H9 (cell line): ENCODE measurements around the gene HES3. TPM values are rescaled to one million over a fixed set of nuclear protein-coding genes. Genes with fewer than 3 reads are reported as not detected.

Source experiments
- DNase-seq: peaks from one replicate; pipeline ENCODE4 v3.0.0-alpha.2; 2017
- H2AFZ ChIP-seq: one replicate; pipeline ENCODE4 v1.6.1; 2013; ENCODE audit warnings: mild to moderate bottlenecking, low read length, control low read depth, moderate library complexity
- H2AK5ac ChIP-seq: 2 replicates; pipeline ENCODE4 v1.6.1; 2013; ENCODE audit warnings: low read length, control low read depth, mixed read lengths; ENCODE audit not compliant: insufficient read length
- H2BK120ac ChIP-seq: one replicate; pipeline ENCODE4 v1.6.1; 2013; ENCODE audit warnings: low read depth, mild to moderate bottlenecking, low read length, control low read depth, inconsistent platforms; ENCODE audit not compliant: poor library complexity, severe bottlenecking
- H2BK12ac ChIP-seq: 2 replicates; pipeline ENCODE4 v1.6.1; 2013; ENCODE audit warnings: low read length, control low read depth, mixed read lengths, low read depth; ENCODE audit not compliant: insufficient read length
- H2BK15ac ChIP-seq: 2 replicates; pipeline ENCODE4 v1.6.1; 2013; ENCODE audit warnings: low read depth, low read length, control low read depth
- H2BK20ac ChIP-seq: one replicate; pipeline ENCODE4 v1.6.1; 2013; ENCODE audit warnings: low read depth, mild to moderate bottlenecking, low read length, control low read depth, inconsistent platforms; ENCODE audit not compliant: poor library complexity, severe bottlenecking
- H2BK5ac ChIP-seq: 2 replicates; pipeline ENCODE4 v1.6.1; 2013; ENCODE audit warnings: low read length, control low read depth, mixed read lengths; ENCODE audit not compliant: insufficient read length
- H3K14ac ChIP-seq: 2 replicates; pipeline ENCODE4 v1.6.1; 2013; ENCODE audit warnings: low read length, control low read depth; ENCODE audit not compliant: insufficient read depth
- H3K18ac ChIP-seq: 2 replicates; pipeline ENCODE4 v1.6.1; 2013; ENCODE audit warnings: low read depth, mild to moderate bottlenecking, mixed read lengths, low read length, control low read depth; ENCODE audit not compliant: insufficient read length
- H3K23ac ChIP-seq: 2 replicates; pipeline ENCODE4 v1.6.1; 2013; ENCODE audit warnings: low read length, control low read depth, mixed read lengths, low read depth; ENCODE audit not compliant: insufficient read length
- H3K23me2 ChIP-seq: 2 replicates; pipeline ENCODE4 v1.6.1; 2013; ENCODE audit warnings: low read depth, mild to moderate bottlenecking, mixed read lengths, low read length, control low read depth; ENCODE audit not compliant: insufficient read length, poor library complexity, severe bottlenecking
- H3K27ac ChIP-seq: 2 replicates; pipeline ENCODE4 v1.5.1; 2013; ENCODE audit warnings: low read length, control low read depth, mixed read lengths, low read depth; ENCODE audit not compliant: insufficient read length
- H3K27me3 ChIP-seq: 2 replicates; pipeline ENCODE4 v1.6.1; 2013; ENCODE audit warnings: low read length, control low read depth, inconsistent platforms; ENCODE audit not compliant: insufficient read depth
- H3K4ac ChIP-seq: 2 replicates; pipeline ENCODE4 v1.6.1; 2013; ENCODE audit warnings: low read depth, mild to moderate bottlenecking, control low read depth, inconsistent platforms, low read length, moderate library complexity
- H3K4me1 ChIP-seq: 2 replicates; pipeline ENCODE4 v1.6.1; 2013; ENCODE audit warnings: low read length, control low read depth, inconsistent platforms; ENCODE audit not compliant: insufficient read depth
- H3K4me2 ChIP-seq: 2 replicates; pipeline ENCODE4 v1.6.1; 2013; ENCODE audit warnings: low read length, control low read depth, mixed read lengths; ENCODE audit not compliant: insufficient read length, insufficient read depth
- H3K56ac ChIP-seq: 2 replicates; pipeline ENCODE4 v1.6.1; 2013; ENCODE audit warnings: low read depth, mild to moderate bottlenecking, mixed read lengths, low read length, control low read depth; ENCODE audit not compliant: insufficient read length
- H3K79me1 ChIP-seq: 2 replicates; pipeline ENCODE4 v1.6.1; 2013; ENCODE audit warnings: low read depth, mild to moderate bottlenecking, moderate library complexity, low read length, control low read depth, inconsistent platforms; ENCODE audit not compliant: insufficient read depth, poor library complexity, severe bottlenecking
- H3K79me2 ChIP-seq: 2 replicates; pipeline ENCODE4 v1.6.1; 2013; ENCODE audit warnings: low read length, control low read depth, inconsistent platforms; ENCODE audit not compliant: insufficient read depth
- H3K9ac ChIP-seq: 2 replicates; pipeline ENCODE4 v1.6.1; 2013; ENCODE audit warnings: low read length, control low read depth, mixed read lengths; ENCODE audit not compliant: insufficient read length; ENCODE audit errors: extremely low read depth
- H3K9me3 ChIP-seq: one replicate; pipeline ENCODE4 v1.6.1; 2013; ENCODE audit warnings: low read depth, low read length, inconsistent platforms; ENCODE audit not compliant: control insufficient read depth
- H3T11ph ChIP-seq: one replicate; pipeline ENCODE4 v1.6.1; 2013; ENCODE audit warnings: mild to moderate bottlenecking, low read length, control low read depth, inconsistent platforms
- H4K20me1 ChIP-seq: one replicate; pipeline ENCODE4 v1.6.1; 2013; ENCODE audit not compliant: control insufficient read depth, insufficient read length, insufficient read depth
- H4K5ac ChIP-seq: 2 replicates; pipeline ENCODE4 v1.6.1; 2013; ENCODE audit warnings: low read depth, mild to moderate bottlenecking, mixed read lengths, low read length, control low read depth; ENCODE audit not compliant: insufficient read length
- H4K8ac ChIP-seq: replicated peaks from 2 replicates; pipeline ENCODE4 v1.6.1; 2013; ENCODE audit warnings: low read length, control low read depth, mixed read lengths, low read depth; ENCODE audit not compliant: insufficient read length
- H4K91ac ChIP-seq: 2 replicates; pipeline ENCODE4 v1.6.1; 2013; ENCODE audit warnings: low read depth, mild to moderate bottlenecking, moderate library complexity, mixed read lengths, low read length, control low read depth; ENCODE audit not compliant: insufficient read length
- H3K27ac Mint-ChIP-seq, 3 experiments: 2 replicates in 2 of 3; 3 replicates in 1 of 3; pipeline ENCODE4 v1.8.0; 2020 to 2021; ENCODE audit warnings: mixed read lengths in 3 of 3, mild to moderate bottlenecking in 1 of 3, moderate library complexity in 1 of 3
- H3K27me3 Mint-ChIP-seq: 2 replicates; pipeline ENCODE4 v1.8.0; 2021; ENCODE audit warnings: low read depth, mild to moderate bottlenecking, moderate library complexity, mixed read lengths
- H3K36me3 Mint-ChIP-seq, 3 experiments: 2 replicates in 2 of 3; 3 replicates in 1 of 3; pipeline ENCODE4 v1.8.0; 2020 to 2021; ENCODE audit warnings: low read depth in 3 of 3, mixed read lengths in 3 of 3; ENCODE audit not compliant: insufficient read depth in 1 of 3
- H3K4me1 Mint-ChIP-seq, 2 experiments: 2 replicates each; pipeline ENCODE4 v1.8.0; 2020; ENCODE audit warnings: mixed read lengths in 2 of 2
- H3K4me3 Mint-ChIP-seq, 2 experiments: 2 replicates in 1 of 2; 3 replicates in 1 of 2; pipeline ENCODE4 v1.8.0; 2020 to 2021; ENCODE audit warnings: mild to moderate bottlenecking in 2 of 2, mixed read lengths in 2 of 2, moderate library complexity in 1 of 2
- H3K9me3 Mint-ChIP-seq, 2 experiments: 2 replicates in 1 of 2; 3 replicates in 1 of 2; pipeline ENCODE4 v1.8.0; 2020; ENCODE audit warnings: mild to moderate bottlenecking in 2 of 2, mixed read lengths in 2 of 2, moderate library complexity in 1 of 2
- WGBS: extraction: QIAGEN DNeasy Blood & Tissue Kit; methylation state at CpG from one replicate; pipeline ENCODE4 v1.1.7; 2013; ENCODE audit warnings: missing lambda C conversion rate, low lambda C conversion rate, mixed read lengths; ENCODE audit not compliant: insufficient read length; ENCODE audit errors: extremely low coverage; 5-methylcytosine and 5-hydroxymethylcytosine counted together
- total RNA-seq: library from RNA; stranded (reverse); gene quantifications from 2 replicates; pipeline ENCODE4 v1.2.1, GENCODE V29; 2021
- TF ChIP-seq, protein P1 (sequence below): fragments of 200-600 bp; sonication (generic); conservative IDR thresholded peaks from 3 replicates; pipeline ENCODE4 v1.8.0; 2021; ENCODE audit warnings: antibody characterized with exemption, mild to moderate bottlenecking

The HES3 gene
- total RNA-seq, 1 experiment from 2014 or later, result 89.9 TPM

DNA sequence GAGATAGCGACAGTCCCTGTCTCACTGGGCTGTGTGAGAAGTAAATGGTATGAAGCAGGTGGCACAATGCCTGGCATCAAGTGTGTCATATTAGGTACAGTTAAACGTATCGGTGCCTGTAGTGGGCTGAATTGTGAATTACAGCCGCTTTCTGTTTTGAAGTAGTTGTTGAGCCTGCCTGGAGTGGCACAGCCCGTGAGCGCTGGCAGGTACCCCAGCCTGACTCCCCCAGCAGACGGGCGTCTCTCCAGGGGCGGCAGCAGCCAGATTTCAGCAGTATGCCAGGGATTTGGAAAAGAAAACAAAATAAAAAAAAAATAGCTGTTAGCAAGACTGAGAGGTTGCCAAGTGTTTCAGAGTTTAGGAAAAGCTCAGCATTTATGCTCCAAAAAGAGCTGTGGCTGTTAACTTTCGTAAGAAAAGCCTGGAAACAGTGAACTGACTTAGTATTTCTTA lies 43.5 kb downstream of the HES3 start:
- no peak overlapping the region for H3K9ac ChIP-seq
- H3K79me2 ChIP-seq, result no peaks in the 10 kb centered on the region
- H2AK5ac ChIP-seq, result no peak overlapping the region
- H3K14ac ChIP-seq, result no peak overlapping the region
- no peak overlapping the region for H2BK120ac ChIP-seq
- H4K20me1 ChIP-seq, result no peaks in the 10 kb centered on the region
- Mint-ChIP-seq H3K36me3 (peaks cover 0 to 8% (median 7%) of the 10 kb centered on the region in 3 experiments; a peak in 3 of 7 replicates), H3K27ac (no peak overlapping the region; a peak in 1 of 7 replicates), H3K4me1 (no peaks in the 10 kb centered on the region), H3K9me3 (no peaks in the 10 kb centered on the region), H3K4me3 (no peak overlapping the region), H3K27me3 (no peaks in the 10 kb centered on the region)
- H4K91ac ChIP-seq, result no peak overlapping the region
- no peaks in the 10 kb centered on the region for H3K79me1 ChIP-seq
- H3K18ac ChIP-seq, result no peak overlapping the region
- no peaks in the 10 kb centered on the region for H3K4me1 ChIP-seq
- H2BK12ac ChIP-seq, result no peak overlapping the region
- H3K4ac ChIP-seq, result no peak overlapping the region
- no peak overlapping the region for H4K8ac ChIP-seq
- TF ChIP-seq, protein P1, sequence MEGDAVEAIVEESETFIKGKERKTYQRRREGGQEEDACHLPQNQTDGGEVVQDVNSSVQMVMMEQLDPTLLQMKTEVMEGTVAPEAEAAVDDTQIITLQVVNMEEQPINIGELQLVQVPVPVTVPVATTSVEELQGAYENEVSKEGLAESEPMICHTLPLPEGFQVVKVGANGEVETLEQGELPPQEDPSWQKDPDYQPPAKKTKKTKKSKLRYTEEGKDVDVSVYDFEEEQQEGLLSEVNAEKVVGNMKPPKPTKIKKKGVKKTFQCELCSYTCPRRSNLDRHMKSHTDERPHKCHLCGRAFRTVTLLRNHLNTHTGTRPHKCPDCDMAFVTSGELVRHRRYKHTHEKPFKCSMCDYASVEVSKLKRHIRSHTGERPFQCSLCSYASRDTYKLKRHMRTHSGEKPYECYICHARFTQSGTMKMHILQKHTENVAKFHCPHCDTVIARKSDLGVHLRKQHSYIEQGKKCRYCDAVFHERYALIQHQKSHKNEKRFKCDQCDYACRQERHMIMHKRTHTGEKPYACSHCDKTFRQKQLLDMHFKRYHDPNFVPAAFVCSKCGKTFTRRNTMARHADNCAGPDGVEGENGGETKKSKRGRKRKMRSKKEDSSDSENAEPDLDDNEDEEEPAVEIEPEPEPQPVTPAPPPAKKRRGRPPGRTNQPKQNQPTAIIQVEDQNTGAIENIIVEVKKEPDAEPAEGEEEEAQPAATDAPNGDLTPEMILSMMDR, result no peak
- H3K27me3 ChIP-seq, result no peaks in the 10 kb centered on the region
- H3T11ph ChIP-seq, result no peak overlapping the region
- no peak overlapping the region for H2BK15ac ChIP-seq
- H3K23ac ChIP-seq, result no peak overlapping the region
- no peaks in the 10 kb centered on the region for H3K23me2 ChIP-seq
- no CpG with 5 or more reads among the region's 10 CpGs for whole genome bisulfite sequencing
- H3K4me2 ChIP-seq, result no peak overlapping the region
- no peak overlapping the region for H3K27ac ChIP-seq
- H4K5ac ChIP-seq, result no peak overlapping the region
- no peaks in the 10 kb centered on the region for H3K9me3 ChIP-seq
- H3K56ac ChIP-seq, result no peak overlapping the region
- DNase-seq, result no peak
- H2BK5ac ChIP-seq, result no peak overlapping the region
- H2BK20ac ChIP-seq, result no peak overlapping the region
- no peak overlapping the region for H2AFZ ChIP-seq
